Upper lobe of right lung (tissue), 1 donor: ENCODE data around the gene TTC28. TPM values are rescaled to one million over a fixed set of nuclear protein-coding genes. Genes with fewer than 3 reads are reported as not detected.

ENCODE experiments used
- ATAC-seq: fragments of 200-7000 bp; cut with Tn5 transposase; one replicate; pipeline ENCODE4 v1.9.1; 2020; ENCODE audit warnings: mild to moderate bottlenecking, moderate library complexity
- DNase-seq: peaks from one replicate; pipeline ENCODE4 v3.0.0-alpha.2; 2020
- H3K27ac ChIP-seq: fragments of 200-600 bp; one replicate; pipeline ENCODE4 v1.8.0; 2022
- H3K27me3 ChIP-seq: fragments of 200-600 bp; one replicate; pipeline ENCODE4 v1.8.0; 2022; ENCODE audit warnings: mild to moderate bottlenecking
- H3K36me3 ChIP-seq: fragments of 200-600 bp; one replicate; pipeline ENCODE4 v1.8.0; 2022
- H3K4me1 ChIP-seq: fragments of 200-600 bp; one replicate; pipeline ENCODE4 v1.8.0; 2022
- H3K4me3 ChIP-seq: fragments of 200-600 bp; one replicate; pipeline ENCODE4 v1.8.0; 2022; ENCODE audit warnings: mild to moderate bottlenecking
- H3K9me3 ChIP-seq: fragments of 200-600 bp; one replicate; pipeline ENCODE4 v1.8.0; 2022
- intact Hi-C: fragments of 100-400 bp; cut with DNase I; formaldehyde crosslinking; loops from one replicate; pipeline ENCODE4 v1.11.0; 2022
- total RNA-seq: library from RNA; stranded (reverse); fragmentation: NEBNext Ultra II Directional; extraction: Animal tissue kit (Norgen Biotek cat#: 25700); gene quantifications from one replicate; pipeline ENCODE4 v1.2.1, GENCODE V29; 2021
- TF ChIP-seq, protein P1 (sequence below): fragments of 200-600 bp; IDR thresholded peaks from one replicate; pipeline ENCODE4 v1.8.0; 2022; ENCODE audit warnings: antibody characterized with exemption
- donor health status: DM: no; HTN: yes; CAD: no; lungs with severe emphysema.

The TTC28 gene
- total RNA-seq, 1 donor from 2014 or later: 48.7 TPM

DNA sequence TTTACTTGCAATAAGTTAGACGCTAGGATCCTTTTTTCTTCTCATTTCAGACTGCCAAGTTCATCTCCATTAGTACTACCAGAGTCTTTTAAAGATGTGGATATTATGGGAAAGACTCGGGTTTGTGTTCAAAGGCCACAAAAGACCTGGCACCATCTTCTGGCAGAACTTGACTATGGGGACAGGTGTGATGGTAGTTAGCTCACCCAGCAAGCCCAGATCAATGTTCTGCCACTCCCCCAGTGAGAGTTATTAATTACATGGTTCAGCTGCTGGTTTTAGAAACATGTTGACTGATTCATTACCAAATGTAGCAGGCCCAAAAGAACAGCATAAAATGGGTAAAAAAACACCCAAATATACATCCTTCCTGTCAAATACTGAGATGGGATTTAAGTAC, 427.1 kb downstream of the TTC28 start:
- intact Hi-C loops: no loop called here
- no peak overlapping the region for H3K27ac ChIP-seq
- no peaks in the 10 kb centered on the region for H3K27me3 ChIP-seq
- no peak overlapping the region for H3K4me3 ChIP-seq
- no peaks in the 10 kb centered on the region for H3K9me3 ChIP-seq
- no peaks in the 10 kb centered on the region for H3K4me1 ChIP-seq
- TF ChIP-seq, protein P1, sequence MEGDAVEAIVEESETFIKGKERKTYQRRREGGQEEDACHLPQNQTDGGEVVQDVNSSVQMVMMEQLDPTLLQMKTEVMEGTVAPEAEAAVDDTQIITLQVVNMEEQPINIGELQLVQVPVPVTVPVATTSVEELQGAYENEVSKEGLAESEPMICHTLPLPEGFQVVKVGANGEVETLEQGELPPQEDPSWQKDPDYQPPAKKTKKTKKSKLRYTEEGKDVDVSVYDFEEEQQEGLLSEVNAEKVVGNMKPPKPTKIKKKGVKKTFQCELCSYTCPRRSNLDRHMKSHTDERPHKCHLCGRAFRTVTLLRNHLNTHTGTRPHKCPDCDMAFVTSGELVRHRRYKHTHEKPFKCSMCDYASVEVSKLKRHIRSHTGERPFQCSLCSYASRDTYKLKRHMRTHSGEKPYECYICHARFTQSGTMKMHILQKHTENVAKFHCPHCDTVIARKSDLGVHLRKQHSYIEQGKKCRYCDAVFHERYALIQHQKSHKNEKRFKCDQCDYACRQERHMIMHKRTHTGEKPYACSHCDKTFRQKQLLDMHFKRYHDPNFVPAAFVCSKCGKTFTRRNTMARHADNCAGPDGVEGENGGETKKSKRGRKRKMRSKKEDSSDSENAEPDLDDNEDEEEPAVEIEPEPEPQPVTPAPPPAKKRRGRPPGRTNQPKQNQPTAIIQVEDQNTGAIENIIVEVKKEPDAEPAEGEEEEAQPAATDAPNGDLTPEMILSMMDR: no peak
- DNase-seq (no peak), ATAC-seq (no peak)
- no peaks in the 10 kb centered on the region for H3K36me3 ChIP-seq

DNA sequence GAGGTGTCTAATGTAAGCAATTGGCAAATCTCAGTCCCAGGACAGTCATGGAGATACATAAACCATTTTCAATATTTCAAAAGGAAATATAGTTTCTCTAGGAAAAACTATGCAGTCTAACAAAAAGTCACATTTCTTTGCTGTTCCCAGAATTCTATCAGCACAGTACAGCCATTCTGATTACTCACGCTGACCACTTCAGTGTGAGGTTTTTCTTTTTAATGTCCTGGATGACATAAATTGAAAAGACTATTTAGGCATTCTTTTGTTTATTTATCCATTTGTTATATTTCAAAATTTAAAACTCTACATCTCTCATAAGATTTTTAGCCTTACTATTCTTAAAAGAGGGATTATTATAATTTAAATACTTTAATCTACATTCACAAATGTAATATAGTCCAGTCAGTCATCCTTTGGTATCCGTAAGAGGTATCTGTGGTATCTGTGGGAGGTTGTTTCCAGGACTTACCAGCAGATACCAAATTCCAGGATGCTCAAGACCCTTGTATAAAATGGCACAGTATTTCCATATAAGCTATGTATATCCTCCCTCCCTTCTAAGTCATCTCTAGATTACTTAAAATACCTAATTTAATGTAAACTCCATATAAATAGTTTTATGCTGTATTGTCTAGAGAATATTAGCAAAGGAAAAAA, 429.5 kb downstream of the TTC28 start:
- H3K36me3 ChIP-seq: no peaks in the 10 kb centered on the region
- H3K27ac ChIP-seq: no peak overlapping the region
- no peaks in the 10 kb centered on the region for H3K27me3 ChIP-seq
- no peaks in the 10 kb centered on the region for H3K4me1 ChIP-seq
- no peak for ATAC-seq
- no peak overlapping the region for H3K4me3 ChIP-seq
- H3K9me3 ChIP-seq: no peaks in the 10 kb centered on the region
- DNase-seq: no peak
- intact Hi-C loops: no loop called here
- TF ChIP-seq, protein P1: no peak

DNA sequence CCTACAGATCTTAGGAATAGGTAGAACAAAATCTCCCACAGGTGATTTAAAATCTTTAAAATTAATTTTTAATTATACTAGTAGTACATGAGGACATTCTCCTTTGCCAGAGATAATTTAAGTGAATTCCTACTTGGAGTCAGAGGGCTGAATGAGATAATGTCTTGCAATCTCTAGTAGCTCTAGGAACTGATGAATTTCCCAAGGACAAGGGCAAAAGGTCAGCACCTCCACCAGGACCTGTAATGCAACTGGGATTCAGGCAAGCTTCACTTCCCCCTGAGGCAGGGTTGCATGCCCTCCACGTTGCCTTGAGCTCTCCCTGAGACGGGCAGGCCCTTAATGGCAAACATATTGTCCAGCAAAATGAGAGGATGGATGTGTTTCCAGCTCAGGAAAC, 430.2 kb downstream of the TTC28 start:
- ATAC-seq: no peak
- Histone ChIP-seq H3K9me3 (no peaks in the 10 kb centered on the region), H3K27ac (no peak overlapping the region), H3K27me3 (no peaks in the 10 kb centered on the region), H3K4me3 (no peak overlapping the region), H3K4me1 (peaks cover 4% of the 10 kb centered on the region), H3K36me3 (no peaks in the 10 kb centered on the region)
- intact Hi-C loops: no loop called here
- TF ChIP-seq, protein P1: no peak
- DNase-seq: no peak

DNA sequence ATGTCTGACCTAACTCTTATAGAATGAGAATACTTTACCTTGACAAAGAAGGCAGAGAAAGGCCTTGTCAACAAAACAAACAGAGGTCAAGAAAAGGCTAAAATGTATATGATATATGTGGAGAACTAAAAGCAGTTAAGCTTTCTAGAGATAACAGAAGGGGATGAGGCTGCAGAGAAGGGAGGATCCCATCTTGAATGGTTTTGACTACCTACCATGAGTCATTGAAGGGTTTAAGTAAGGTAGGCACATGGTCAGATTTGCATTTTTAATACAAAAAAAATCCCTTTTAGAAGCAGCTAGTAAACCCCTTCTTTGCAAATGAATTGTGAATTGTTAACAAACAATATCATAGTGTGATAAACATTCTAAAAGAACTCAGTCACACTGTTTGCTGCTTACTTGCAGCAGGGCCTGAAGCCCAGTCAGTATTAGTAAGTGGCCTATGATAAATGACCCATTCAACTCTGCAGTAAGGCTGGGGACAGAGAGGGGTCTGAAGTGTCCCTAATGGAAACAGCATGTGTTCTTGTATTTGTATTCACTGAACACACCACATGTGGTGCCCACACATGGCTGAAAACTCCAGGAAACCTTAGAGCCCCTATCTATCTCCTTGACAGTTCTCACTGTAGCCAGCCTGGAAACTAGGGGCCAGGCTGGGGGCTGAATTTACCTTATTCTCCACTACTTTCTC, 431.8 kb downstream of the TTC28 start:
- ATAC-seq (no peak), DNase-seq (no peak)
- intact Hi-C loops: no loop called here
- H3K9me3 ChIP-seq: no peaks in the 10 kb centered on the region
- TF ChIP-seq, protein P1: no peak
- no peak overlapping the region for H3K4me3 ChIP-seq
- H3K27me3 ChIP-seq: no peaks in the 10 kb centered on the region
- no peaks in the 10 kb centered on the region for H3K36me3 ChIP-seq
- no peak overlapping the region for H3K27ac ChIP-seq
- peaks cover 5% of the 10 kb centered on the region for H3K4me1 ChIP-seq

DNA sequence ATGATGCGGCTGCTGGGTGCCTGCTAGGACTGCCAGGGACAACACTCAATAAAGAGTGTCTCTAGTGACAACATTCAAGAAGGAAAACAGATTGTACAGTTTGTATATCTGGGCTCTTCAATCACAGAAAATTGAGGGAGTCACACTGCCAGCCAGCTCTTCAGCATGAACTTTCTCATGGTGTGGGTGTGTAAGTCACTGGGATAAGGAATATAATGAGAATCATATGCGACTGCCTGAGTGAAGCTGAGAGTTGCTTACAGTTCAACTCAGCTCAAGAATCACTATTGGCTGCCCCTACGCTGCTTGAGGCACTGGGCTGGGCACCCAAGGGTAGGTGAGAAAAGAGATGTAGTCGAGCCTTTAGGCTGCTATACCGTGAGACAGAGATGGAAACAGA, 432.5 kb downstream of the TTC28 start:
- peaks cover 5% of the 10 kb centered on the region for H3K4me1 ChIP-seq
- no peaks in the 10 kb centered on the region for H3K27me3 ChIP-seq
- TF ChIP-seq, protein P1: no peak
- H3K9me3 ChIP-seq: no peaks in the 10 kb centered on the region
- no peaks in the 10 kb centered on the region for H3K36me3 ChIP-seq
- H3K27ac ChIP-seq: no peak overlapping the region
- H3K4me3 ChIP-seq: no peak overlapping the region
- DNase-seq (no peak), ATAC-seq (no peak)
- intact Hi-C loops: no loop called here
